SKM-1 (cell line): ENCODE data around the gene WDR4.
"Not testable (repeated sequence)": the region's sequence is repeated elsewhere in the genome, so short reads cannot be mapped to it uniquely, and the experiment has no call there.

Source experiments
- DNase-seq: peaks from one replicate; lab custom pipeline; 2025; ENCODE audit not compliant: unreplicated experiment; lab: John Stamatoyannopoulos, UW

The WDR4 gene

GRCh38 chr21:42854246-42855010 lies 24.9 kb downstream of the WDR4 start:
- DNase-seq: no peak

- no peak for DNase-seq
Measured at GRCh38 chr21:42853621-42854020, 25.7 kb downstream of the WDR4 start.

DNA sequence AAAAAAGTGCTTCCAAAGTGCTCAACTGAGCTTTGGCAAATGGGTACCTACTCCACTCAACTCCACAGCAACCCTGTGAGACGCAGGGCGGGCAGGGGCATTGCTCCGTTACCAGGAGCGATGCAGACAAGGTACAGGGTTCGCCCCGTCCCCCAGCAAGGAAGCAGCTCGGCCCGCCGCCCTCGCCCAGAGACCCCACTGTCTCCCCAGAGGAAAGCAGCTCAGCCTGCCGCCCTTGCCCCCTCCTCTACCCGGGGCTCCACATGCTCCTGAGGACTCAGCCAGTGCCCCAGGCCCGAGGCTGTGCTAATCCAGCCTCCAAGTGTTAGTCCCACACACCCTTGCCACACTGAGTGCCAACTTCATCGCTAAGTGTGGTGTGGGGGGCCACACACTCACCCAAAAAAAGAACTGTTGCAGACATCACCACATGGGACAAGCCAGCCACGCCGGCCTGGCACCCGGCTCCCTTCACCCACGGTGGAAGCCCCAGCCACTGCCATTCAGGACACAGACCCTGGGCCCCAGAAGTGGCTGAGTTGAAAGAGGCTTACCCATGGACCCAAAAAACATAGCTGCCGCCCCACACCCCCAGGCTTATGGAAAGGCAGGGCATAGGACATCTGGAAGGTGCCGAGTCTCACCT lies 26.3 kb downstream of the WDR4 start:
- no peak for DNase-seq

DNA sequence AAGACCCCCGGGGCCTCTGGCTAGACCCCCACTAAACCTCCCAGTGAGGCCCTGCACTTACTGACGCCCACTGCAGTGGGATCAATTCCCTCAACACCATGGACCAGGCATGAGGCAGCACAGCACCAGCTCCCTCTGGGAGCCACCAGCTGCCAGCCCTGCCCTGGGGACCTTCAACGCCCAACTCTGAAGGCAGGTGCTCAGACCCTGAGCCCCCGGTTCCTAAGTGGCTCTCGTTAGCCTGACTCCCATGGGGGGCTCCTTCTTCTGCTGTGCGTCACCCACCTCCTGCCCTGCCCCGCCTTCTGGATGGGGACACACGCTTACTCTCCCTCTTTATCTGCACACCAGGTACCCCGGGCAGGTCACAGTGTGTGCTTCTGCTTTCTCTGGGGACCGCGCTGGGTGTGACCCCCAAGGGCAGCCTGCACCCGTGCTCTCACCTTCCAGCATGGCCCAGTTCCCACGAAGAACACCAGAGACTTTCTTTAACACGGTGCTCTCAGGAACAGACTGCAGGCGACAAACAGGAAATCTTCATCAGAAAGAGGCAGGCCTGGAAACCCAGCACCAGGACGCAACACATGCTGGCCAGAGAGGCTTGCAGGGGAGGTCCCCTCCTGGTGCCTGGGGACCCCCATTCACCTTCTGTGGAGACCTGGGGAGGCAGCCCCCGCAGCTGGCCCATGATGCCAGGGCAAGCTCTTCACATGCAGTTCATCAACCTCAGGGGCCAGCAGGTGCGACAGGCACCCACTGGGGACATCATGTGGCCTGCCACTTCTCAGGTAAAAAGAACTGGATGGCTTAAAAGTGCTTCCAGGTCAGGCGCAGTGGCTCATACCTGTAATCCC lies 27.3 kb downstream of the WDR4 start:
- DNase-seq: no peak

- DNase-seq: no peak
Measured at GRCh38 chr21:42850866-42851391, 28.4 kb downstream of the WDR4 start.

DNA sequence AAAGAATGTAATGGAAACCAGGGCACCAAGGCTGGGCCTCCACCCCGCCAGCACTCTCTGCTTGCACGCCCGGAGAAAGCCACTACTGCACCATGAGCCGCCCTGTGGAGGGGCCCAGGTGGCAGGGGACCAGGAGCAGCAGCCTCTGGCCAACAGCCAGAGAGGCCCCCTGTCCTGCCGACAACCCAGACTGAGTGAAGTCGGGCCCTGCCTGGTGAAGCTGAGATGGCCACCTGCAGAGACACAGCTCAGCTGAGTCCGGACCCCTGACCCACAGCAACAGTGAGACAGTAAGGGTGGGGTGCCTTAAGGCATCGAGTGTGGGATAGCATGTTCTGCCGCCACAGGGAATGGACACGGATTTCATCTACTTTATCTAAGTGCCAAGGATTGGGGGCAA lies 28.9 kb downstream of the WDR4 start:
- no peak for DNase-seq

DNA sequence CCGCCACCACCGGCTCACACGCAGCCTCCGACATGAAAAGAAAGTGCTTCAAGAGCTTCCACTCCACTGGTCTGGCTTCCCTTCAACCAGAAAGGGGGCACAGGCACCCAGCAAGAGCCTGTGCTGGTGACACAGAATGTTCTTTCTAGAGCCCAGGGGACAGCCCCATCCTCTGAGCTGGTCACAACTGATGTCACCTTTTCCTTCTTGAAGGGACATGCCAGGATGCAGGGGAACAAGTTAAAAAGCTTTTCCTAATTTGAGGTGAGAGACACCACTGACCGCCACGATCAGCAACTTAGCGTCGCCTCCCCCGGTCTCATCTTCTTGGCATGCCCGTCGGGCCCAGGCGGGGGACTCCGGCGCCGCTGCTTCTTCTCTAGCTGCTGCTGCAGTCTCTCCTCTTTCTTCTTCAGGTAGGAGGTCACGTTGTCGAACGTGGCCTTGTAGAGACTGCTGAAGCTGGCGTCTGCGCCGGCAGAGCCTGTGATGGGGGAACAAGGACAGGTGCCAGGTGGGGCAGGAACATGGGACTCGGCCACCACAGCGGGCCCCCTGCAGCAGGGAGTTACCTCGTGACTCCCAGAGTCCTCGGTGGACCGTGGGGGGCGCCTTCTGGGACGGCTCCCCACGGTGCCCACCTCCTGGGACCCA lies 29.5 kb downstream of the WDR4 start:
- no peak for DNase-seq

DNA sequence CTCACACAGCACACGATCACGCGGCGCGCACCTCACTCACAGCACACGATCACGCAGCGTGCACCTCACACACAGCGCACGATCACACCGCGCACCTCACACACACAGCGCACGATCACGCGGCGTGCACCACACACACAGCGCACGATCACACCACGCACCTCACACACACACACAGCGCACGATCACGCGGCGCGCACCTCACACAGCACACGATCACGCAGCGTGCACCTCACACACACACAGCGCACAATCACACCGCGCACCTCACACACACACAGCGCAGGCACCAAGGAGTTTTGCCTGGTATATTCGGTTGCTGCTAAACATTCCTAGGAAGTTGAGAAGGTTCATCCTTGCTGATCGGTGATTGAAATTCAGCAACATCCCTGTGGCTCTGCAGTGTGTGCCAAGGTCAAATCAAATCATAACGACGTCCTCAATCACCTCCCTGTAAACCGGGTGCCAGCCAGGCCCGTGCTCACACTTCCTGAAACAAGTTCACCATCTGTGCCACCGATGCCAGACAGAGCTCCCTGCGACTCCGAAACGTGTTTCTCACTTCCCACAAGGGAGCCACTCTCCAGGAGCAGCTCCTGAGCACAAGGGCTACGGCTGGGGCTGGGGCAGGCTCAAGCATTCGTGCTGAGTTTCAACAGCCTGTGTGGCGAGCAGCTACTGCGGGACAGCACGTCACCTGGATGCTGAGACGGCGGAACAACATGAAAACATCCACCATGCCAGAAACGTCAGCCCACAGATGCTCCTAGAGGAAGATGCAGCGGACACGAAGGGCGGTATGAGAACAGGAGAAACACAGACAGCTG lies 30.2 kb downstream of the WDR4 start:
- no peak for DNase-seq

DNA sequence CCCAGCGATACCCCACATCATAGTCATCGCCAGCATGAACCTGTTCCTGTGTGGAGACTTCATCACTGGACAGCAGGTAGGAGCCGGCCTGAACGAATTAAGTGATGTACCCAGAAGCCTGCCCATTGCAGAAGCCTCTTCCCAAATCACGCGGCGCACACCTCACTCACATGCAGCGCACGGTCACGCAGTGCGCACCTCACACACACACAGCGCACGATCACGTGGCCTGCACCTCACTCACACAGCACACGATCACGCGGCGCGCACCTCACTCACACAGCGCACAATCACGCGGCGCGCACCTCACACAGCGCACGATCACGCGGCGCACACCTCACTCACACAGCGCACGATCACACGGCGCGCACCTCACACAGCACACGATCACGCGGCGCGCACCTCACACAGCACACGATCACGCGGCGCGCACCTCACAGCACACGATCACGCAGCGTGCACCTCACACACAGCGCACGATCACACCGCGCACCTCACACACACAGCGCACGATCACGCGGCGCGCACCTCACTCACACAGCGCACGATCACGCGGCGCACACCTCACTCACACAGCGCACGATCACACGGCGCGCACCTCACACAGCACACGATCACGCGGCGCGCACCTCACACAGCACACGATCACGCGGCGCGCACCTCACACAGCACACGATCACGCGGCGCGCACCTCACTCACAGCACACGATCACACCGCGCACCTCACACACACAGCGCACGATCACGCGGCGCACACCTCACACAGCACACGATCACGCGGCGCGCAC lies 31.0 kb downstream of the WDR4 start:
- not testable (repeated sequence) for DNase-seq

DNA sequence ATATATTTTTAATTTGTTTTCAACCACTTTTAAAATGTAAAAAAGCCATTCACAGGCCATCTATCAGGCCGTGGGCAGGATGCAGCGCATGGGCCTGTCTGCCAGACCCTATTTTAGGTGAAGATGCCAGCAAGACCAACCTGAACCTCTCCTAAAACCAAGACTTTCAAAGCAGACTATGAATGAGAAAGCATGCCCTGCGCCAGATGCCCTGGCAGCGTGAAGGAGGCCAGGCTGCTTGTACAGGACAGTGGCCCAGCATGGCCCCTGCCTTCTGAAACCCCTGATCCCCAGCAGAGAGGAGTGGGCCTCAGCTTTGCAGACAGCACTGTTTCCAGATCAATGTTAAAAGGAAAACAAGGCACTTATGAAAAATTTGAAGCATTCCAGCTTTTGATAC lies 31.6 kb downstream of the WDR4 start:
- no peak for DNase-seq

DNA sequence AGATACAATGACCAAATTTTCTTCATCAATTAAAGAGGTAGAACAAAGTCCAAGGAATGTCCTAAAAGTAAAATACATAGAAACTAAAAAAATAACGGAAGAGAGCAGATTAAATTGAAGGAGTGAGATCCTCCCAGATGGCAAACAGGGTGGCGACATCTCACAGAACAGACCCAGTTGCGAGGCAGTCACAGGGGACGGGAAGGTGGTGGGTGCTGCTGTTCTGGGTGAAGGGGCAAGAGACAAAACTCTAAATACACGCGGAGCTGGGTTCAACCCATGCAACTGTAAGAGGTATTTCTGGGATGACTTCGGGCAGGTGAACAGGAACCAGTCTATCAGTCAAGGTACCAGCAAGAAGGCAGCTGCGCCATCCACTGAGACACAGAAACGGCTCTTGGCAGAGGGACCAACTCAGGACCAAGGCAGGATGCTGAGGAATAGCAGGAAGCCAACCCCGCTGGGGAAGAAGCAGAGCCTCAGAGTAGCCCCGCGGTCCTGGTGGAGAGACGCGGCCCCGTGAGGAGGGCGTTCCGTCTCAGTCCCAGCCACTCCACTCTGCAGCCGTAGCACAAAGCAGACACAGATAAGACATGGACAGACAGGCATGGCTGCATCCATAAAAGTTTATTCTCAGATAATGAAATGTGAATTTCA lies 32.2 kb downstream of the WDR4 start:
- no peak for DNase-seq

GRCh38 chr21:42846221-42846620 lies 33.1 kb downstream of the WDR4 start:
- DNase-seq: no peak

GRCh38 chr21:42845296-42845965 lies 33.9 kb downstream of the WDR4 start:
- no peak for DNase-seq

DNA sequence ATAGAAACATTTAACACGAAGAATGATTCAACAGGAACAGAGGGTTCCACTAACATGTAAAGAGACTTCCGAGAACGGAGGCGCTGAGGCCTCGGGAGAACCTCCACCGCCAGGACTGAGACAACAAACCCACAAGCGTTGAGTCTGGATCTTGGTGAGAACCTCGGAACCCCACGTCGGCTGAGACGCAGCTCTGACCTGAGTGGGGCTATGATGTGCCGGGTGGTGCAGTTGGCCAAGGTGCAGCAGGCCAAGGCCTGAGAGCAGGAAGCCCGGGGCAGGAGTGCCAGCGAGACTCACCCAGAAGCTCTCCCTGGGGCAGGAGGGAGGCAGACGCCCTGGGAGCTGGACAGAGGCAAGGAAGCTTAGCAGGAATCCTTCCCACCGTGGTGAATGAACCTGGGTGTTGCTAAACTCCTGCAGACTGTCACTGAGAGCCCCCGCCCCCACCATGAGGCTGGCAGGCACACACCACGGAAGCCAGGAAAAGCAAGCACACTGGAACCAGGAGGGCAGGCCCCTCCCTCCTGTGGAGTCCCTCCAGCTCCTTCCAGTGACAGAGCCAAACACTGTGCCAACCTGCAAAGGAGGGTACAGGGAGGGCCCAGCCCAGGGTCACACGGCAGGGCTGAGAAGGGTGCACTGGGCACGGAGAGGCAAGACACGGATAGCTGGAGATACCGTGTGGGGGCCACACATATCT lies 34.8 kb downstream of the WDR4 start:
- DNase-seq: no peak

DNA sequence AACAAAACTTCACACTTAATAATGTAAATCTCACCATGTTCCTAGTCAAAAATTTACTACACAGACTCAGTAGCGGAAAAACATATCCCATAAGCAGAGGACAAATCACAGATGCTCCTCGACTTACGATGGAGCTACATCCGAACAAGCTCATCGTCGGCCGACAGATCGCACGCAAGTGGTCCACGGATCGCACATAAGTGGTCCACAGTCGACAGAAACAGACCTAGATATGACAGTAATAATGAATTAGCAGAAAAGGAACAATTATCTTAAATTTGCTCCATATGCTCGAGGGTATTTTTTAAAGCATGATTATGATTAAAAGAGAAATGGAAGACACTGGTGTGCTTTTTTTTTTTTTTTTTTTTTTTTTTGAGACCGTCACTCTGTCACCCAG lies 36.3 kb downstream of the WDR4 start:
- no peak for DNase-seq

- DNase-seq: not testable (repeated sequence)
Measured at GRCh38 chr21:42841916-42842655, 37.3 kb downstream of the WDR4 start.
